ENCODE results near the gene SMIM35.

Gene SMIM35

DNA sequence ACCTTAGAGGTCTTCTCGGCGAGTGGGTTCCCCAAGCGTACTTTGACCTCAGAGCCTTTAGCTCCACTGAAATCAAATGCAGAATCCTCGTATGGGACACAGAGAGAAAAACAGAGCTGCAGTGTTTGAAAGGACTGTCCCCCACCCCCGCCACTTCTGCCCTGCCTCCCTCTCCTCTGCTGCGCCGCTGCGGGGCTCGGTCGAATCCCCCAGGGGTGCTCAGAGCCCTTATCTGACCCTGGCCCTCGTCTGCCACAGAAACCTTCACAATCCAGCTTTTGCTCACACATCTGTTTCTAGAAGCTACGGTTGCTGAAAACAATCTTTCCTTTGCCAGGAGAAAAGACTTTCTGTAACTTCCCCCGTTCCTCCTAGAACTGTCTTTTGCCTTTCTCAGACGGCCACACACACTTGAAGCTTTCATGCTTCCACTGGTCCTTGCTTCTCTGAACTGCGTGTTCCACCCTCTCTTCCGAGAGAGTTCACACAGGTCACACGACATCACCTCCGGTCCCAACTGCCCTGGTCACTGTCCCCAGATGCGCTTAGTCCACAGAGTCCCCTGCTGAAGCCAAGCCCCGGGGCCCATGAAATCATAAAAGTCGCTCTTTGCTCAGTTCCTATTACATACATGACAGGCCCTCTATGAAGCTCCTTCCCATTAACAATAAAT, 3.7 kb downstream of the SMIM35 start:
- Mint-ChIP-seq H3K9me3 (peaks cover 16% of the 10 kb centered on the region), H3K27me3 (ENCODE audit: low read depth, poor library complexity) (peaks cover 13% of the 10 kb centered on the region), H3K36me3 (ENCODE audit: low read depth) (no peaks in the 10 kb centered on the region), H3K4me3 (peak overlapping the region; percentile 55), H3K27ac (peak overlapping the region; percentile 91), H3K4me1 (peaks cover 70% of the 10 kb centered on the region)
- no peak for DNase-seq
- TF ChIP-seq CTCF (IDR thresholded peaks at IDR 0.05): no peak

GRCh38 chr11:118081241-118081958, 5.4 kb downstream of the SMIM35 start:
- no peak for DNase-seq
- no peak for TF ChIP-seq CTCF (IDR thresholded peaks at IDR 0.05)
- peaks cover 8% of the 10 kb centered on the region for H3K27me3 Mint-ChIP-seq (ENCODE audit: low read depth, poor library complexity)
- H3K4me1 Mint-ChIP-seq: peaks cover 83% of the 10 kb centered on the region
- H3K27ac Mint-ChIP-seq: peak overlapping the region; percentile 54
- no peaks in the 10 kb centered on the region for H3K36me3 Mint-ChIP-seq (ENCODE audit: low read depth)
- H3K4me3 Mint-ChIP-seq: no peak overlapping the region
- peaks cover 4% of the 10 kb centered on the region for H3K9me3 Mint-ChIP-seq

GRCh38 chr11:118080296-118080695, 6.5 kb downstream of the SMIM35 start:
- DNase-seq: no peak
- Mint-ChIP-seq H3K9me3 (no peaks in the 10 kb centered on the region), H3K4me1 (peaks cover 80% of the 10 kb centered on the region), H3K36me3 (ENCODE audit: low read depth) (no peaks in the 10 kb centered on the region), H3K27me3 (ENCODE audit: low read depth, poor library complexity) (peaks cover 12% of the 10 kb centered on the region), H3K4me3 (no peak overlapping the region), H3K27ac (no peak overlapping the region)
- no peak for TF ChIP-seq CTCF (IDR thresholded peaks at IDR 0.05)

GRCh38 chr11:118079491-118079890, 7.3 kb downstream of the SMIM35 start:
- H3K36me3 Mint-ChIP-seq (ENCODE audit: low read depth): no peaks in the 10 kb centered on the region
- no peak overlapping the region for H3K4me3 Mint-ChIP-seq
- H3K27ac Mint-ChIP-seq: no peak overlapping the region
- TF ChIP-seq CTCF (IDR thresholded peaks at IDR 0.05): no peak
- peaks cover 80% of the 10 kb centered on the region for H3K4me1 Mint-ChIP-seq
- H3K9me3 Mint-ChIP-seq: no peaks in the 10 kb centered on the region
- H3K27me3 Mint-ChIP-seq (ENCODE audit: low read depth, poor library complexity): peaks cover 6% of the 10 kb centered on the region
- DNase-seq: no peak

- peak overlapping the region; percentile 78 for H3K27ac Mint-ChIP-seq
- TF ChIP-seq CTCF (IDR thresholded peaks at IDR 0.05): no peak
- H3K4me1 Mint-ChIP-seq: peaks cover 75% of the 10 kb centered on the region
- DNase-seq: peak; percentile 46
- no peaks in the 10 kb centered on the region for H3K9me3 Mint-ChIP-seq
- no peaks in the 10 kb centered on the region for H3K36me3 Mint-ChIP-seq (ENCODE audit: low read depth)
- no peak overlapping the region for H3K4me3 Mint-ChIP-seq
- H3K27me3 Mint-ChIP-seq (ENCODE audit: low read depth, poor library complexity): peaks cover 6% of the 10 kb centered on the region
Observed at GRCh38 chr11:118078911-118079411, 7.8 kb downstream of the SMIM35 start.
